Pancreas (tissue), 10 donors: ENCODE measurements around the gene SRPK3. TPM values are rescaled to one million over a fixed set of nuclear protein-coding genes. Genes with fewer than 3 reads are reported as not detected.

Experiments used
- ATAC-seq, 4 donors: fragments of 200-7000 bp; cut with Tn5 transposase; one replicate each; pipeline versions ENCODE4 v1.8.0 to v1.9.1; 2020; ENCODE audit warnings: mild to moderate bottlenecking in 4 of 4, moderate library complexity in 4 of 4
- DNase-seq, 6 donors: peaks; one replicate each; pipeline ENCODE4 v3.0.0-alpha.2; 2020
- FAIRE-seq: peaks from 2 replicates; lab custom pipeline; 2012; peaks lifted over from hg19 to GRCh38; lab: Jason Lieb, UNC
- H3K27ac ChIP-seq, 4 donors: fragments of 200-600 bp; sonication (generic); 1 replicate in 3 of 4; 2 replicates in 1 of 4; pipeline versions ENCODE4 v1.5.0 to v1.8.0; 2020
- H3K27me3 ChIP-seq, 4 donors: fragments of 200-600 bp; one replicate each; pipeline ENCODE4 v1.8.0; 2021
- H3K36me3 ChIP-seq, 3 donors: fragments of 200-600 bp; sonication (generic) in 1 of 3; one replicate each; pipeline versions ENCODE4 v1.5.0 to v1.8.0; 2020 to 2021
- H3K4me1 ChIP-seq, 3 donors: fragments of 200-600 bp; one replicate each; pipeline ENCODE4 v1.8.0; 2021
- H3K4me3 ChIP-seq, 4 donors: fragments of 200-600 bp; sonication (generic) in 2 of 4; one replicate each; pipeline versions ENCODE4 v1.5.0 to v1.8.0; 2020 to 2021
- H3K9me3 ChIP-seq, 4 donors: fragments of 200-600 bp; one replicate each; pipeline ENCODE4 v1.8.0; 2021
- WGBS, 2 donors: extraction: QIAGEN DNeasy Blood & Tissue Kit; methylation state at CpG; one replicate each; pipeline ENCODE4 v1.1.7; 2013; 5-methylcytosine and 5-hydroxymethylcytosine counted together
- intact Hi-C, 3 donors: fragments of 100-400 bp; cut with DNase I; formaldehyde crosslinking; loops; one replicate each; pipeline versions ENCODE4 v1.11.1 to v1.14.2; 2022
- polyA plus RNA-seq, 2 donors: library from polyadenylated mRNA; stranded (reverse); fragments of 200-250 nt; gene quantifications; one replicate each; pipeline ENCODE4 v1.2.3, GENCODE V29; 2013
- total RNA-seq, 6 donors: library from RNA; stranded (reverse); fragmentation: NEBNext Ultra II Directional in 4 of 6; extraction: Animal tissue kit (Norgen Biotek cat#: 25700) in 4 of 6; gene quantifications; one replicate each; pipeline versions ENCODE4 v1.2.1 to v1.2.4, GENCODE V29; 2021 to 2023
- TF ChIP-seq, protein P1 (sequence below), 4 donors: fragments of 200-600 bp; sonication (generic) in 3 of 4; IDR thresholded peaks; one replicate each; pipeline versions ENCODE4 v1.5.0 to v1.8.0; 2021; ENCODE audit warnings: antibody characterized with exemption in 4 of 4
- donor health status: healthy with polysubstance abuse.
- donor health status: DM: no; HTN: no; CAD: no; lungs with moderate emphysema.
- donor health status: DM: no; HTN: no; CAD: no.
- donor health status: control.
- donor health status: control.
- donor health status: Bipolar disorder and iron deficiency.
- donor health status: DM: yes; HTN: yes; CAD: no.
- donor health status: DM: no; HTN: no; CAD: no.
- donor health status: DM: no; HTN: no; CAD: no.
- donor health status: DM: yes; HTN: yes; CAD: no.

Gene SRPK3
- total and polyA plus RNA-seq, 8 donors, result 0.12 to 1.5 (median 0.24) TPM; not detected in 1

DNA sequence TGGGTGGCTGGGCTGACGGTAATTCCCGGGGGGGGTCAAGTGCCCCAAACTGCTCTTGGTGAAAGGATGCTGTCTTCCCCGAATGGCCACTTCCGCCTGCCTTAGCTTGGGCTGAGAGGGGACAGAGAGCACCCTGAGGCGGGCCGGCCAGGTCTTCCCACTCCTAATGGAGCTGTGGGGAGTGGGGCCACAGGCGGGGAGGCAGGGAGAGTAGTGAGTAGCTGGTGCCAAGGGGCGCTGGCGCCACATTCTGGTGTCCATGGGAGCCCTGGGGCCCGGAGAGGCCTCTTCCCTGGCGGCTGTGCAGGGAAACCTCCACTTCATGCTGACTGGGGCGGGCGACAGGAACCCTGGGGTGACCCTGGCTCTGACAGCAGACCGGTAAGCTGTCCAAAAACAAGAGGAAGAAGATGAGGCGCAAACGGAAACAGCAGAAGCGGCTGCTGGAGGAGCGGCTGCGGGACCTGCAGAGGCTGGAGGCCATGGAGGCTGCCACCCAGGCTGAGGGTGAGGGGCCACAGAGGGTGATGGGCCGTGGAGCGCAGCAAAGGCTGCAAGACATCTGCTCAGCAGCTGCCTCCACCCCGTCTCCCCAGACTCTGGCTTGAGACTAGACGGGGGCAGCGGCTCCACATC is 2.7 kb downstream of the SRPK3 start:
- Histone ChIP-seq H3K9me3 (no peaks in the 10 kb centered on the region), H3K27ac (no peak overlapping the region), H3K27me3 (no peaks in the 10 kb centered on the region), H3K36me3 (peaks cover 0 to 10% (median 8%) of the 10 kb centered on the region in 3 donors), H3K4me3 (no peak overlapping the region), H3K4me1 (no peaks in the 10 kb centered on the region)
- TF ChIP-seq, protein P1, sequence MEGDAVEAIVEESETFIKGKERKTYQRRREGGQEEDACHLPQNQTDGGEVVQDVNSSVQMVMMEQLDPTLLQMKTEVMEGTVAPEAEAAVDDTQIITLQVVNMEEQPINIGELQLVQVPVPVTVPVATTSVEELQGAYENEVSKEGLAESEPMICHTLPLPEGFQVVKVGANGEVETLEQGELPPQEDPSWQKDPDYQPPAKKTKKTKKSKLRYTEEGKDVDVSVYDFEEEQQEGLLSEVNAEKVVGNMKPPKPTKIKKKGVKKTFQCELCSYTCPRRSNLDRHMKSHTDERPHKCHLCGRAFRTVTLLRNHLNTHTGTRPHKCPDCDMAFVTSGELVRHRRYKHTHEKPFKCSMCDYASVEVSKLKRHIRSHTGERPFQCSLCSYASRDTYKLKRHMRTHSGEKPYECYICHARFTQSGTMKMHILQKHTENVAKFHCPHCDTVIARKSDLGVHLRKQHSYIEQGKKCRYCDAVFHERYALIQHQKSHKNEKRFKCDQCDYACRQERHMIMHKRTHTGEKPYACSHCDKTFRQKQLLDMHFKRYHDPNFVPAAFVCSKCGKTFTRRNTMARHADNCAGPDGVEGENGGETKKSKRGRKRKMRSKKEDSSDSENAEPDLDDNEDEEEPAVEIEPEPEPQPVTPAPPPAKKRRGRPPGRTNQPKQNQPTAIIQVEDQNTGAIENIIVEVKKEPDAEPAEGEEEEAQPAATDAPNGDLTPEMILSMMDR (IDR thresholded peaks at IDR 0.05), result no peak
- WGBS, 2 donors, result 85 to 86% methylated on average over 23 to 24 of the region's 24 CpGs
- intact Hi-C loops, result no loop called here
- FAIRE-seq, result no peak
- ATAC-seq, result no peak
- DNase-seq, result no peak

DNA sequence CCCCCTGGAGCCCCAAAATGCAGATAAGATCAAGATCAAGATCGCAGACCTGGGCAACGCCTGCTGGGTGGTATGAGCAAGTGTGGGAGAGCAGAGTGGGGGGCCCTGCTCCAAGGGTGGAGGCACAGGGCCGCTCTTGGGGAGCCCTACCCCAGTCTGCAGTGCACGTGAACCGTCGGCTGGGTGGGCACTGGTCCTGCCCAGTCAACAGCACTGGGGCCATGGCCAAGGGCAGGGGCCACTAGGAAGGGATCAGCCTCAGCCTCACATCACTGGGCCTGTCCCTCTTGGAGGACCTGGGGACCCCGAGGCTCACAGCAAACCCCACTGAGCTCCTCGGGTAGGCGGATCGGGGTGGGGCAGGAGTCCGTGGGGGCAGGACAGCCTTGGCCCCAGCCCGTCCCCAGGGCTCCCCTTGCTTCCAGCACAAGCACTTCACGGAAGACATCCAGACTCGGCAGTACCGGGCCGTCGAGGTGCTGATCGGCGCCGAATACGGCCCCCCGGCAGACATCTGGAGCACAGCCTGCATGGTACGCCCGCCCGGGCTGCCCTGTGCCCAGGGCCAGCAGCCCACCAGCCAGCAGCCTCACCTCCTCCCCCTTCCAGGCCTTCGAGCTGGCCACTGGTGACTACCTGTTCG is 3.6 kb downstream of the SRPK3 start:
- Histone ChIP-seq H3K4me3 (no peak overlapping the region), H3K36me3 (peaks cover 0 to 10% (median 8%) of the 10 kb centered on the region in 3 donors), H3K27me3 (no peaks in the 10 kb centered on the region), H3K27ac (no peak overlapping the region), H3K4me1 (no peaks in the 10 kb centered on the region), H3K9me3 (no peaks in the 10 kb centered on the region)
- intact Hi-C loops, result no loop called here
- WGBS, 2 donors, result 91 to 94% methylated on average over 27 of the region's 27 CpGs
- TF ChIP-seq, protein P1 (IDR thresholded peaks at IDR 0.05), result no peak
- no peak for ATAC-seq
- DNase-seq, result no peak
- no peak for FAIRE-seq

DNA sequence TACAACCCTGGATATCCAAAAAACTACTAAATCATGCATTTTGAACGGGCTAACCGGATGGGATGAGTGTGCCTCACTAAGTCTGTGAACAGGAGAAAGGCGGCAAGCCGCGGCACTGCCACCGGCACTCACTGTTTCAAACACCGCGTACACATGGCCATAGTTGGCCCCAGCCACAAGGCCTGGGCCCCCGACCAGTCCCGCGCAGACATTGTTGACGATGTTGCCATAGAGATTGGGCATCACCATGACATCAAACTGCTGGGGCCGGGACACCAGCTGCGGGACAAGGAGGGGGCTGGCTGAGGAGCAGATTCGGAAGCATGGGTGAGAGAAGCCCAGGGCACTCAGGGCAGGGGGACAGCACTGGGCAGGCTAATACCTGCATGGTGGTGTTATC is 5.8 kb downstream of the SRPK3 start:
- Histone ChIP-seq H3K4me3 (no peak overlapping the region), H3K9me3 (no peaks in the 10 kb centered on the region), H3K4me1 (no peaks in the 10 kb centered on the region), H3K27me3 (no peaks in the 10 kb centered on the region), H3K36me3 (peaks cover 0 to 10% (median 8%) of the 10 kb centered on the region in 3 donors), H3K27ac (no peak overlapping the region)
- 89 to 90% methylated on average over 15 of the region's 15 CpGs for WGBS, 2 donors
- intact Hi-C loops, result no loop called here
- no peak for FAIRE-seq
- TF ChIP-seq, protein P1 (IDR thresholded peaks at IDR 0.05), result no peak
- no peak for ATAC-seq
- DNase-seq, result no peak

DNA sequence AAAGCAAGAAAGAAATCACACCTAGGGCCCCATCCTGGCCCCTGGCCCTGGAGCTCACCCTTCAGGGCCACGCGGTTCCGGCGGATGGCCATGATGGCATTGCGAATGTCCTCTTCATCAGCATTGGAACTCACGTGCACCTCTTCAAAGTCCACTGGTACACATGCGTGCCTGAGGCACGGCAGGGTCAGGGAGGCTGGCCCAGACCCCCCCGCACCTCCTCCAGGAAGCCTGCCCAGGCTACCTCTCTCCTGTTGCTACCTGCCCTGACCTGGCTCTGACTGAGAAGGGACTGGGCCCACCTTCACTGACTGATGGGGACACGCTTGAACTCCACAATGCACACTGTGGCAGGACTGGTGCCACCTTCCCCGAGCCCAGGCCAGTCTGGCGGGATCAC is 8.8 kb downstream of the SRPK3 start:
- no peak overlapping the region for H3K4me3 ChIP-seq
- H3K36me3 ChIP-seq, result peaks cover 0 to 10% (median 8%) of the 10 kb centered on the region in 3 donors
- H3K27me3 ChIP-seq, result no peaks in the 10 kb centered on the region
- H3K9me3 ChIP-seq, result no peaks in the 10 kb centered on the region
- no peak for ATAC-seq
- no peak overlapping the region for H3K27ac ChIP-seq
- WGBS, 2 donors, result 88 to 94% methylated on average over 12 of the region's 12 CpGs
- no peak for DNase-seq
- TF ChIP-seq, protein P1 (IDR thresholded peaks at IDR 0.05), result no peak
- intact Hi-C loops, result no loop called here
- no peak for FAIRE-seq
- peaks cover 0 to 7% (median 0%) of the 10 kb centered on the region in 3 donors for H3K4me1 ChIP-seq
